HepG2 (cell line): Measurements from ENCODE around the gene HSP90AB1. TPM values are rescaled to one million over a fixed set of nuclear protein-coding genes. Genes with fewer than 3 reads are reported as not detected.
A peak's percentile ranks its signal among the peaks of the same experiment; 100 is the strongest.

Experiments used
- ELF1 ChIP-seq: sonication (generic); formaldehyde crosslinking; IDR thresholded peaks from 2 replicates; pipeline ENCODE4 v1.4.0; 2020; ENCODE audit warnings: missing genetic modification reagents
- HOXD1 ChIP-seq: sonication (generic); formaldehyde crosslinking; IDR thresholded peaks from 2 replicates; pipeline ENCODE4 v1.5.0; 2020; ENCODE audit warnings: missing genetic modification reagents
- KLF11 ChIP-seq: IDR thresholded peaks from 2 replicates; pipeline ENCODE4 v1.6.1; 2016; ENCODE audit warnings: missing compliant biosample characterization
- MTERF4 ChIP-seq: sonication (generic); formaldehyde crosslinking; IDR thresholded peaks from 2 replicates; pipeline ENCODE4 v1.8.0; 2023; ENCODE audit warnings: mild to moderate bottlenecking, missing genetic modification reagents
- MXD3 ChIP-seq: IDR thresholded peaks from 2 replicates; pipeline ENCODE4 v1.6.1; 2016; ENCODE audit warnings: mild to moderate bottlenecking, missing biosample characterization, missing genetic modification reagents
- MYC ChIP-seq: sonication (generic); formaldehyde crosslinking; IDR thresholded peaks from 2 replicates; pipeline ENCODE4 v1.9.0; 2021; ENCODE audit warnings: missing genetic modification reagents, borderline replicate concordance
- NFYB ChIP-seq: sonication (generic); formaldehyde crosslinking; IDR thresholded peaks from 2 replicates; pipeline ENCODE4 v1.4.0; 2020; ENCODE audit warnings: missing genetic modification reagents
- RFX1 ChIP-seq: fragments of 450-650 bp; IDR thresholded peaks from 2 replicates; pipeline ENCODE4 v1.6.1; 2017
- RFXANK ChIP-seq: IDR thresholded peaks from 2 replicates; pipeline ENCODE4 v1.6.1; 2016
- RFXAP ChIP-seq: sonication (generic); formaldehyde crosslinking; IDR thresholded peaks from 2 replicates; pipeline ENCODE4 v1.4.0; 2020; ENCODE audit warnings: missing genetic modification reagents, borderline replicate concordance
- SETDB1 ChIP-seq: sonication (generic); formaldehyde crosslinking; IDR thresholded peaks from 2 replicates; pipeline ENCODE4 v1.5.1; 2020; ENCODE audit warnings: missing genetic modification reagents, mild to moderate bottlenecking, borderline replicate concordance
- STAT6 ChIP-seq: sonication (generic); formaldehyde crosslinking; IDR thresholded peaks from 2 replicates; pipeline ENCODE4 v1.4.0; 2020; ENCODE audit warnings: missing genetic modification reagents, mild to moderate bottlenecking, borderline replicate concordance
- ZBTB46 ChIP-seq: sonication (generic); formaldehyde crosslinking; IDR thresholded peaks from 2 replicates; pipeline ENCODE4 v1.4.0; 2020; ENCODE audit warnings: mild to moderate bottlenecking, missing genetic modification reagents, borderline replicate concordance
- ZC3H13 ChIP-seq: sonication (generic); formaldehyde crosslinking; IDR thresholded peaks from 2 replicates; pipeline ENCODE4 v1.8.1; 2023; ENCODE audit warnings: mild to moderate bottlenecking, missing genetic modification reagents, moderate library complexity
- ZNF136 ChIP-seq: sonication (generic); formaldehyde crosslinking; IDR thresholded peaks from 2 replicates; pipeline ENCODE4 v1.8.1; 2022; ENCODE audit warnings: low read depth, mild to moderate bottlenecking, moderate library complexity, missing genetic modification reagents
- ZNF235 ChIP-seq: sonication (generic); formaldehyde crosslinking; IDR thresholded peaks from 2 replicates; pipeline ENCODE4 v1.8.1; 2023; ENCODE audit warnings: mild to moderate bottlenecking, missing genetic modification reagents, borderline replicate concordance
- ZNF274 ChIP-seq: sonication (generic); formaldehyde crosslinking; IDR thresholded peaks from 2 replicates; pipeline ENCODE4 v1.5.1; 2020; ENCODE audit warnings: mild to moderate bottlenecking, missing genetic modification reagents
- ZNF350 ChIP-seq: sonication (generic); formaldehyde crosslinking; IDR thresholded peaks from 2 replicates; pipeline ENCODE4 v1.4.0; 2020; ENCODE audit warnings: mild to moderate bottlenecking, low read depth, missing genetic modification reagents, borderline replicate concordance
- ZNF484 ChIP-seq: sonication (generic); formaldehyde crosslinking; IDR thresholded peaks from 2 replicates; pipeline ENCODE4 v1.5.1; 2020; ENCODE audit warnings: mild to moderate bottlenecking, low read depth, missing genetic modification reagents, borderline replicate concordance
- ZNF652 ChIP-seq: IDR thresholded peaks from 2 replicates; pipeline ENCODE4 v1.6.1; 2016; ENCODE audit warnings: low read depth, borderline replicate concordance
- ZNF770 ChIP-seq: sonication (generic); formaldehyde crosslinking; IDR thresholded peaks from 2 replicates; pipeline ENCODE4 v1.5.0; 2020; ENCODE audit warnings: mild to moderate bottlenecking, missing genetic modification reagents
- ZNF878 ChIP-seq: sonication (generic); formaldehyde crosslinking; IDR thresholded peaks from 2 replicates; pipeline ENCODE4 v1.8.1; 2023; ENCODE audit warnings: mild to moderate bottlenecking, missing genetic modification reagents, moderate library complexity
- polyA plus RNA-seq, 8 experiments: library from polyadenylated mRNA; depleted of rRNA in 3 of 8; stranded (reverse) in 7 of 8; unstranded in 1 of 8; fragments of >200 nt; fragmentation: Illumina TruSeq in 4 of 8; extraction: Trizol in 4 of 8; gene quantifications; 2 replicates each; pipeline versions ENCODE4 v1.2.1 to v1.2.3, GENCODE V29; 2011 to 2016; ENCODE audit warnings: low read depth in 4 of 8, missing spikeins in 1 of 8, mixed read lengths in 1 of 8; ENCODE audit not compliant: insufficient read depth in 1 of 8
- total RNA-seq, 5 experiments: library from RNA; depleted of rRNA; stranded (reverse); fragments of >200 nt; fragmentation: Illumina TruSeq; extraction: Trizol; gene quantifications; 2 replicates each; pipeline ENCODE4 v1.2.3, GENCODE V29; 2016; ENCODE audit warnings: low read depth in 1 of 5

HSP90AB1 gene
- total and polyA plus RNA-seq, 2 of the 13 experiments (the other 11 are each of a cell fraction or from before 2014, with no cell fraction given): 1,325 to 1,472 TPM

GRCh38 chr6:44264154-44265006 lies 17.5 kb downstream of the HSP90AB1 start (continued):
- TF ChIP-seq MTERF4 (no peak), ZNF652 (CRISPR knock-in tag) (peak; percentile 73), ZNF350 (CRISPR knock-in tag) (peak; percentile 31; the same call in 1 of the 2 replicates), ELF1 (CRISPR knock-in tag) (no peak), RFXAP (CRISPR knock-in tag) (no peak), ZBTB46 (CRISPR knock-in tag) (no peak), NFYB (CRISPR knock-in tag) (no peak), KLF11 (CRISPR knock-in tag) (no peak), ZNF770 (CRISPR knock-in tag) (no peak), ZNF878 (CRISPR knock-in tag) (no peak), STAT6 (CRISPR knock-in tag) (no peak), ZNF136 (CRISPR knock-in tag) (no peak), ZNF484 (no peak), MYC (no peak), ZNF274 (CRISPR knock-in tag) (no peak), RFX1 (no peak), MXD3 (no peak), RFXANK (CRISPR knock-in tag) (no peak), ZC3H13 (CRISPR knock-in tag) (no peak), HOXD1 (CRISPR knock-in tag) (no peak), ZNF235 (CRISPR knock-in tag) (peak; percentile 66; the same call in 1 of the 2 replicates), SETDB1 (no peak)
